ENCODE measurements around the gene RGL2.

RGL2 gene

GRCh38 chr6:33241968-33242367, 56.8 kb downstream of the RGL2 start:
- in situ Hi-C loops (cut with MboI; ENCODE audit: low sequenced_read_pairs): loop anchor here (10.0 kb wide), 1 partner anchor 227 kb away; no protein-coding TSS in a partner anchor
- Histone ChIP-seq H3K27me3 (ENCODE audit: low read depth) (no peaks in the 10 kb centered on the region), H3K4me3 (no peak overlapping the region), H3K36me3 (replicated peaks) (no peaks in the 10 kb centered on the region), H3K4me1 (no peaks in the 10 kb centered on the region), H3K9me3 (no peaks in the 10 kb centered on the region)
- DNase-seq (ENCODE audit: low spot score in 2 of 2): no peak
